ENCODE measurements around the gene TMEM214. TPM values are rescaled to one million over a fixed set of nuclear protein-coding genes. Genes with fewer than 3 reads are reported as not detected.

TMEM214 gene, protein sequence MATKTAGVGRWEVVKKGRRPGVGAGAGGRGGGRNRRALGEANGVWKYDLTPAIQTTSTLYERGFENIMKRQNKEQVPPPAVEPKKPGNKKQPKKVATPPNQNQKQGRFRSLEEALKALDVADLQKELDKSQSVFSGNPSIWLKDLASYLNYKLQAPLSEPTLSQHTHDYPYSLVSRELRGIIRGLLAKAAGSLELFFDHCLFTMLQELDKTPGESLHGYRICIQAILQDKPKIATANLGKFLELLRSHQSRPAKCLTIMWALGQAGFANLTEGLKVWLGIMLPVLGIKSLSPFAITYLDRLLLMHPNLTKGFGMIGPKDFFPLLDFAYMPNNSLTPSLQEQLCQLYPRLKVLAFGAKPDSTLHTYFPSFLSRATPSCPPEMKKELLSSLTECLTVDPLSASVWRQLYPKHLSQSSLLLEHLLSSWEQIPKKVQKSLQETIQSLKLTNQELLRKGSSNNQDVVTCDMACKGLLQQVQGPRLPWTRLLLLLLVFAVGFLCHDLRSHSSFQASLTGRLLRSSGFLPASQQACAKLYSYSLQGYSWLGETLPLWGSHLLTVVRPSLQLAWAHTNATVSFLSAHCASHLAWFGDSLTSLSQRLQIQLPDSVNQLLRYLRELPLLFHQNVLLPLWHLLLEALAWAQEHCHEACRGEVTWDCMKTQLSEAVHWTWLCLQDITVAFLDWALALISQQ
- 10 to 100 TPM; 68.0 to 69.8 TPM for total RNA-seq
- long read RNA-seq, donor 1, transcript TMEM214-201 (17 exons, 2,990 nt): major isoform, 9 of 13 reads
- long read RNA-seq, donor 1, partial matches to known transcripts: 3 of 13 reads
- long read RNA-seq, donor 1, other reads (novel, unspliced or antisense): 1 of 13 reads
- long read RNA-seq, donor 2, partial matches to known transcripts: 20 of 26 reads
- long read RNA-seq, donor 2, other reads (novel, unspliced or antisense): 2 of 26 reads

DNA sequence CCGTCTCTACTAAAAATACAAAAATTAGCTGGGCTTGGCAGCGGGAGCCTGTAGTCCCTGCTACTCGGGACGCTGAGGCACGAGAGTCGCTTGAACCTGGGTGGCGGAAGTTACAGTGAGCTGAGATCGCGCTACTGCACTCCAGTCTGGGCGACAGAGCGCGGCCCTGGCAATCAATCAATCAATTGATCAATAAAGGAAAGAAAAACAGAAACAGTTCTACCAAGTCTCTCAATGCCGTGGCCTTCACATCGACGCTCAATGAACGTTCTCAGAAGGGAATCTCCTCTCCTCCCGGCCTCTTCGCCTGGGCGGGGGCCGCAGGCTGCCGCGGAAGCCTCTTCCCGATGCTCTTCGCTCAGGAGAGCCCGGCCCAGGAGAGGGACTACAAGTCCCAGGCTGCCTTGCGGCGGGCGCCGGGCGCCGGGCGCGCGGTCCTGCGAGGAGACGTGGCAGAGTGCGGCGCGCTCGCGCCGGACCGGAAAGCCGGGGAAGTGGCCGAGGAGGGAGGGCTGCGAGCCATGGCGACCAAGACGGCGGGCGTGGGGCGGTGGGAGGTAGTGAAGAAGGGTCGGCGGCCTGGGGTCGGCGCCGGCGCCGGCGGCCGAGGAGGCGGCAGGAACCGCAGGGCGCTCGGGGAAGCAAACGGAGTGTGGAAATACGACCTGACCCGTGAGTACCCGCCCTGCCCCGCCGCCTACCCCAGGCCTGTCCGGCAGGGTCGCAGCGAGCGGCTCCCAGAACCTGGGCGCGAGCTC, at the start of gene TMEM214:
Gene TMEM214, plus strand, starts transcription at position 471 of the 758 bp plus-strand sequence. Its CDS starts 51 bp downstream, at position 522.
- intact Hi-C loops (cut with DNase I): loop anchor here (10.0 kb wide), 1 partner anchor 52 kb away; the partner anchor contains the start of gene KHK (in 2 of the 2)
- peak; percentile 97 for DNase-seq (ENCODE audit: low spot score)

DNA sequence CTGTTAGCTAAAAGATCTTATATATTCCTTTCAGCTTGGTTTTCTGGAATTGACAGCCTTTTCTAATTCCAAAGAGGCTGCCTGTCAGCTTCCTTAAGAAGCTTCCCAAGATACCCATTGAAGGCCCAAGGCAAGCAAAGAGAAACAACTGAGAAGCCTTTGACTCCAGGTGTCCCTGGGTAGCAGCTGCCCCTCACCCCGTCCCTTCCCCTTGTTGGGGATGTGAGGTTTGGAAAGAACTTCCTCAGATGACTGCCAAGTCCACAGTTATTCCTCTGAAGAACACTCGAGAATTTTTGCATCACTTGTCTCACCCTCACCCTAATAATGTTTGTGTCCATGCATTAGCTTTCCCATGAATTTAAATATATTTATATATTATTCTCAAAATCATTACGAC, 49.0 kb upstream of the TMEM214 start:
- intact Hi-C loops (cut with DNase I): loop anchor here in 1 of 2 donors (1.0 kb wide), 1 partner anchor 12 kb away; no protein-coding TSS in a partner anchor
- DNase-seq (ENCODE audit: low spot score): no peak

DNA sequence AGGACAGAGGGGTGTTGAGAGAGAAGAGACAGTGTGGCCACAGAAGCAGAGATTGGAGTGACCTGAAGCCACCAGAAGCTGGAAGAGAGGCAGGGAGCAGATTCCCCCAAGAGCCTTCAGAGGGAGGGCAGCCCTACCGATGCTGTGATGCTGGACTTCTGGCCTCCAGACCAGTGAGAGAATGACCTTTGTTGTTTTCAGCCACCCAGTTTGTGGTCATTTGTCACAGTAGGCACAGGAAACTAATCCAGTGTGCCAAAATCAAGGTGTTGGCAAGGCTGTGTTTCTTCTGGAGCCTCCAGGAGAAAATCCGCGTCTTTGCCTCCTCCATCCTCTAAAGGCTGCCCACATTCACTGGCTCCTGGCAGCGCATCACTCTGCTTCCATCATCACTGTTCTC, 47.0 kb upstream of the TMEM214 start:
- DNase-seq (ENCODE audit: low spot score): no peak
- intact Hi-C loops (cut with DNase I): no loop called here

DNA sequence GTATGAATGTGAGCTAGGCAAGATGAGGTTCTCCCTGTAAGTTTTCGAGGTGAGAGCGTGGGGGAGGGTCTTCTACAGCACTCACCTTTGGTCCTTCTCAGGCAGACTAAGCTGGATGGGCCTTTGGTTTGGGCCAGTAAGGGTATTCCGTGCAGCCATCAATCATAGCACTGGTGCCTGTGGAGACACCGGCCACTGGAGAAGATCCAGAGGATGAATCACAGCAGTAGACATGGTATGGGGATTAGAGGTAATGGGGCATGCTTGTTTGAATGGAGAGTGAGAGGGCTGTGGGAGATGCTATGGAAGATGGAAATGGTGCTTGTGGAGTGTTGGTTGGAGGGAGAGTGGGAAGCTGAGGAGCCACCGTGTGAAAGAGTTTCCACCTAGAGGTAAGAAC, 46.2 kb upstream of the TMEM214 start:
- DNase-seq (ENCODE audit: low spot score): no peak
- intact Hi-C loops (cut with DNase I): no loop called here

DNA sequence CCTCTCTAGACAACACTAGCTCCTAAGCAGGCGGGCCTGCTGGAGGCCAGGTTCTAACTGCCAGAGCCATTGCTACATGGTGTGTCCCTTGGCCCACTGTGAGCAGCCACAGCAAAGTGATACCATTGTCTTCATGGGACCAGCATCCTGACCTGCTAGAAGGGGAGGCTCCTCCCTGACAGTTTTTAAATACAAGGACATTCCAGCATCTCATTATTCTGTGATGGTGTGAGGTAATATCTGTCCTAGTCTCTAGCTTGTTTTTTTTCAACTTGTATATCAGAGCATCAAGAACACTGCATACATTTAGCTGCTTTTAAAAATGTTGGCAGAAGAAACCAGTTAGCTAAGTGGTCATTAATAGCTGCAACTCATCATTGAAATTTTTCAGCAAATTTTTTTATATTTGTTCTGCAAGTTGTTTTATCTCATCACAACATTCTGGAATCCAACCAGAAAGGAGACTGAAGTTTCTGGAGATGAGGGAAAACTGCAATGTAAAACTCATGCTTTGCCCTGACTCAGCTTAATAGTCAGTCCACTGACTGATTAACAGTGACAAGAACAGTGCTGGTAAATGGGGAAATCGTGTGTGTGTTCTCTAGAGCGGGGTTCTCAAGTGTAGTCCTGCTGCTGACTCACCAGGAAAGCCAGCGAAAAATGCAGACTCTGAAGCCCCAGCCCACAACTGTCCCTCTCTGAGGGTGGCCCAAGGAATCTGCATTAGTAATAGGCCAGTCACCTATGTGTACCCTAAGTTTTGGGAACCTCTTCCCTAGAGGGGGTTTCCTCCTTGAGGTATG, 44.5 kb upstream of the TMEM214 start:
- DNase-seq (ENCODE audit: low spot score): no peak
- intact Hi-C loops (cut with DNase I): no loop called here

DNA sequence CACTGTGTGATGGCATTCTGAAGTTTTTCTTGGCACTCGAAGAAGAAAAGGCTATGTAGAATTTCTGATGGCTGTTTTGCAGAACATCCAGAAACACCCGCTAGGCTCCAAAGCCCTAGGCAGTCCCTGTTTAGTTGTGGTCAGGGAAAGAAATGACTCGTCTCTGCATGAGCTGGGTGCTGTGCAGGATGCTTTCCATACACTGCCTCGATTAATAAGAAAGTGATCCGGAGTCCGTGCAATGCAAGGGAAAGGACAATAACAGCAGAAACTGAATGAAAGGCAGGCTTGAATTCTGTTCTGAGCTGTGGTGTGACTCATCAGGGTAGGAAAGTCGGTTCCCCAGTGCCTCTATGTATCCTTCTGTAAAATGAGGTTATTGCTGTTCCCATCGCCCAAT, 43.6 kb upstream of the TMEM214 start:
- no peak for DNase-seq (ENCODE audit: low spot score)
- intact Hi-C loops (cut with DNase I): no loop called here

DNA sequence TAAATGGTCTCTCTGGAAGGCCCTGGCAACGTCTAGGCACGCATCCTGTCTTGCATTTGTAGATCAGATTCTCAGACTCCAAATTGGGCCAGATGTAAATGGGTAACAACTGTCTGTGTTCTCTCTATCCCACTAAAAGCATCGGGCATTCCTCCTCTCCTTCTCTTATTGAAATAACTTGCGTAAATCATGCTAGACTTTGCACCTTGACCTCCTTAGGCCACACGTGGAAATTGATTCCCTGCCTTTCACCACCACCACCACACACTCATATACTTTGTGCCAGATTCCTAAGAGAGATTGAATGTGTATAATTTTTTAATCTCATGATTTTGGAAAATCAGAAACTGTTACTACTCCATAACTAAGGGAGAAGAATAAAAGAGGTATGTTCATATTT, 41.0 kb upstream of the TMEM214 start:
- intact Hi-C loops (cut with DNase I): no loop called here
- no peak for DNase-seq (ENCODE audit: low spot score)

DNA sequence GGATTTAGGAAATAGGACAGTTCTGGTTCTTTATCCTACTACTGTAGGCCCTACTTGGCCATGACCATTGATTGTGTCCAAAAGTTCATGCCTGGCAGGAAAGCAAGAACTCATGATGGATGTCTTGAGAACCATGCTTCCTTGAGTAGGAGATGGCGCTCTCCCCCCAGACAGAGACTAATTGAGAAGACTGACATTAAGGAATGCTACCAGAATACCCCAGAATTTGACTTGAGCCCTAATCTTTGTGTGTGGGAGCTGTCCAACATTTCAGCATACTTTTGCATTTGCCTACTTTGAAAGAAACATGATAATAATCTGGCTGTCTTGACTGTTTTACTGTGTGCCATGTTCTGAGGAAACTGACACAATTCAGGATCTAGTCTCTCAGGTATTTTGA, 39.0 kb upstream of the TMEM214 start:
- intact Hi-C loops (cut with DNase I): no loop called here

DNA sequence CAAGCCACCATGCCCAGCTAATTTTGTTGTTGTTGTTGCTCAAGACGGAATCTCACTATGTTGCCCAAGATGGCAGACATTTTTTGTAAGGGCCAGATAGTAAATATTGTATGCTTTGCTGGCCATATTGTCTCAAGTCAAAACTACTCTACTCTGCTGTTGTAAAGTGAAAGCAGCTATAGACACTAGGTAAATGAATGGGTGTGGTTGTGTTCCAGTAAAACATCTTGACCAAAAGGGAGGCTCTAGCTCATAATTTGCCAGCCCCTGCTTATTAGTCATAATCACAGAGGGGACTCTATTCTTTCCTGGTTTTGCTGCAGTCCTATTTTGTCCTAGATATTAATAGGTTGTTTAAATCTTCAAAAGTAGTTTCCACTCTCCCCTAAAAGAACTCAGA, 37.8 kb upstream of the TMEM214 start:
- no peak for DNase-seq (ENCODE audit: low spot score)
- intact Hi-C loops (cut with DNase I): no loop called here

More for the DNA sequence above, 39.0 kb upstream of the TMEM214 start:
- DNase-seq (ENCODE audit: low spot score): no peak

DNA sequence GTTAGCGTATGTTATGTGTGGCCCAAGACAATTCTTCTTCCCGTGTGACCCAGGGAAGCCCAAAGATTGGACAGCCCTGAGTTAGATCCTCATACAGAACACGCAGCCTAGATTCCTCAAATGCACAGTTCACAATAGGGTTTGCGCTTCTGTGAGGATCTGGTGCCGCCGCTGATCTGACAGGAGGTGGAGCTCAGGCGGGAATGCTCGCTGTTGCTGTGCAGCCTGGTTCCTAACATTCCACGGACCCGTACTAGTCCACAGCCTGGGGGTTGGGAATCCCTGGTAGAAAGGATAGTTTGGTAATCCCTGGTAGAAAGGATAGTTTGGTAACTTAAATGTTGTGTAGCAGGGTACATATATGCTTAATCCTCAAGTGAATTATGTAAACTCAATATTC, 35.4 kb upstream of the TMEM214 start:
- intact Hi-C loops (cut with DNase I): no loop called here
- DNase-seq (ENCODE audit: low spot score): no peak

DNA sequence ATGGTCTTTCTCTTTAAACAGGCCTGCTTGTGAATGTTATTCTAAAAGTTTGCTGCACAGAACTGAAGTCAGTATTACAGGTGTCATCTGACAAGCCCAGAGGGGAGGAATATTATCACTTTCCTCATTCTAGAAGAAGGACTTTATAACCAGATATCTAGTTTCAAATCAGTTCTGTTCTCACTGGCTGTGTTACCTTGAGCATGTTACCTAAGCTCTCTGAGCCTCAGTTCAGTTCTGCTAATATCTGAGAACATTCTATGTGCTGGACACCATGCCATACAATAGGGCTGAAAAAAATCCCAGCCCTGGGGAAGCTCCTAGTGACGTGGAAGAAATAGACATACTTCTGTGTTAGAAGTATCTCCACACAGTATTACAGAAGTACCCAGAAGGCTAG, 34.4 kb upstream of the TMEM214 start:
- no peak for DNase-seq (ENCODE audit: low spot score)
- intact Hi-C loops (cut with DNase I): no loop called here

DNA sequence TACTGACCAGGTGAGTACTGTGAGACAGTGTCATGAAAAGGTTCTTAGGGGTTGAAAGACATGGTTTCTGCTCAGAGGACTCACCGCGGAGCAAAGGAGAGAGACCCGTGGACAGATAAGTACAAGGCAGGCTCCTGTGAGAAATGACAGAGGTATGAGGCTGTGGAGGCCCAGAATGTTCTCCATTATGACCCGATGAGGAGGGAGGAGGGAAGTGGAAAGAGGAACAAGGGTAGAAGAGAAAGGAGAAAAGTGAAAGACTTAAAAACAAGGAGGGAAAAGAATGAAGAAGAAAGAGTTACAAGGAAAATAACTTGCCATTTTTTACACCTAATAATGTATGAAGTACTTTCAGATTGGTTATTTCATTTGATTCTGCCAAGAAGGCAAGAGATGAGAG, 32.5 kb upstream of the TMEM214 start:
- no peak for DNase-seq (ENCODE audit: low spot score)
- intact Hi-C loops (cut with DNase I): no loop called here

DNA sequence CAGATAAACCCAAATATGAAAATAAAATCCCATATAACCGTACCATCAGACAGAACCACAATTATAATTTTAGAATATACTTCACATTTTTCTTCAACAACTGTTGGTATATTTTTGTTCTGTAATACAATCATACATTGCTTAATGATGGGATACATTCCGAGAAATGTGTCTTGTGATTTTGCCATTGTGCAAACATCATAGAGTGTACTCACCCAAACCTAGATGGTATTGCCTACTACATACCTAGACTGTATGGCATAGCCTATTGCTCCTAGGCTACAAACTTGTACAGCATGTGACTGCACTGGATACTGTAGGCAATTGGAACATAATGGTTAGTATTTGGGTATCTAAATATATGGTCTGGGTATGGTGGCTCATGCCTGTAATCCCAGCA, 31.8 kb upstream of the TMEM214 start:
- no peak for DNase-seq (ENCODE audit: low spot score)
- intact Hi-C loops (cut with DNase I): no loop called here

DNA sequence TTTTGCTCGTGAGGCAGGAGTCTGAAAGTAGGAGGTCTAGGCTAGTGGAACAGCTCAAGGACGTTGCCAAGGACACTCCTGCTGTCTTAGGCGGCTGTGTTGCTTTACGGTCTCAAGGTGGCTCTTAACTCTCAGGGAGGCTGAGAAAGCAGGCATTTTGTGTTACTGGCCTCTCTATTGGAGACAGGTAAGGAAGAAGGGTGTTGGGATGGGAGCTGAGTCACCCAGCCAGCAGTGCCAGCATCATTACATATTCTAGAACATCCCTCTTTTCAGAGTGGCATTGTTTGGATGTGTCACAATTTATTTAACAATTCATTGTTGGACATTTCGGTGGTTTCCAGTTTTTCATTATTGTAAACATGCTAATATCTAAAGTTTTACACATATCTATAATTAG, 30.8 kb upstream of the TMEM214 start:
- intact Hi-C loops (cut with DNase I): no loop called here
- DNase-seq (ENCODE audit: low spot score): no peak

DNA sequence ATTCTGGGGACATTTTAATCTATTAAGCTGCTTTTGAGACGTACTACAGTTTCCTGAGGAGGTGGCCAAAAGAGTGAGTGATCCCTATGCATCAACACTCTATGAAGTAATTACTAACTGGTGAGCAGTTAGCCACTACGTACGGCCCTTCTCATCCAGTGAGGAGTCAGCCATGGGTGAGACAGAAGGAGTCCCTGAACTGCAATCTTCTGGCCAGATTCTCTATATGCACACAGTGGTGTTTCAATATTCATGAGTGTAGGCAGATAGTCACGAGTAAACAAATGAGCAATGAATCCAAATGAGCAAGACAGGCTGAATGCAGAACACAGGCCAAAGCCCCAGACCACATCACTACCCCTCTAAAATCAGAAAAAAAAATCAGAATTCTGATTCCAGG, 29.8 kb upstream of the TMEM214 start:
- no peak for DNase-seq (ENCODE audit: low spot score)
- intact Hi-C loops (cut with DNase I): no loop called here

DNA sequence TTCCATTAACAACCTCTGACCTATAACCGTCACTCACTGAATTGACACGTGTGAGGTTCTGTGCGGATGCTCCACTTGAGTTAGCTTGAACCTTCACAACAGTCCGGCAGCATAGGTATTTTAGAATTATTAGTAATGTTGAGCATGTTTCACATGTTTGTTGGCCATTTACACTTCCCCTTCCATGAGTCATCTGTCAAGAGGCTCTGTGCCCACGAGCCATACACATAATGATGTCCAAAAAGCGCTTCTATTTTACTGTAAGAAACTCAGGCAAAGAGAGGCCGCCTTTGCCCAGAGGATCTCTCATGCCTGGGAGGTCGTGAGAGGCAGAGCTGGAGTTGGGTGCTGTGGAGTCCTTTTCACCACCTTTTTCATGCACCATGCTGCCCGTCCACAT, 28.9 kb upstream of the TMEM214 start:
- intact Hi-C loops (cut with DNase I): no loop called here
- no peak for DNase-seq (ENCODE audit: low spot score)

DNA sequence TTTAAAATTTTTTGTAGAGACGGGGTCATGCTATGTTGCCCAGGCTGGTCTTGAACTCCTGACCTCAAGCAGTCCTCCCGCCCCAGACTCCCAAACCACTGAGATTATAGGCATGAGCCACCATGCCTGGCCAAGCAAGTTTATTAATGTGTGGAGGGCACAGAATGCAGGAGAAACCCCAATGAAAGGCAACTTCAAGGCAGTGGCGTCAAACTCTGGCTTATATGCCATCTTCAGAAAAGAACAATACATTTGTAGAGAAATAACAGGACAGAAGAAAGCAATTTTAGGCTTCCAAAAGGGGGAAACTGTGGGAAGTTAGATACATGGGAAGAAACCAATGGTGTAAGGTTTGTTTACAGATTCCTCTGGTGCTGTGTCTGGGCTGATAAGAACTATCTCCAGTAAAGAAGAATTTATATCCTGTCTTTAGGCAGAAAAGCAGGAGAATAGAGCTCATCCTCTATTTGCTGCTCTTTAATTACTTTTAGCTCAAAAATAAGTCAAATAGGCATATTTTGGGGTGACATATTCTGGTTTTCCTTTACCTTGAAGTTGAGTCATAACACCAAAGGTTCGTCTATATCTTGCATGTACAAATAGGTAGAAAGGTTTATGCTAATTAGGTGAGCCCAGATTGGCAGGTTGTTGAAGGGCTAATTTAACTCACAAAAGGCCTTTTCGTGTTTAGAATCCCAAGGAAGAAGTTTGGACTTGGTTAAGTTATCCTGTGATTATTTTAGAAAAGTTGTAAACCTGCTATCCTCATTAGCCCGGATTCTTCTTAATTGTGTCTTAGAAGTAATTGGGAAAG, 26.0 kb upstream of the TMEM214 start:
- intact Hi-C loops (cut with DNase I): no loop called here
- DNase-seq (ENCODE audit: low spot score): no peak
